GM13977 (cell line): ENCODE results near the gene SCYL2.
"Not testable (repeated sequence)": the region's sequence is repeated elsewhere in the genome, so short reads cannot be mapped to it uniquely, and the experiment has no call there.

Experiments
- DNase-seq: peaks from one replicate; pipeline ENCODE4 v3.0.0; 2012; ENCODE audit warnings: low spot score
- CTCF ChIP-seq: IDR thresholded peaks from 2 replicates; pipeline ENCODE4 v1.5.1; 2012; ENCODE audit warnings: mild to moderate bottlenecking, control low read depth; ENCODE audit not compliant: insufficient read depth; ENCODE audit errors: extremely low read depth, missing control alignments
- in situ Hi-C: fragments of 300-500 bp; cut with MboI; formaldehyde crosslinking; loops from one replicate; pipeline ENCODE4 v1.12.0; 2022; ENCODE audit warnings: low sequenced_read_pairs, low pct_unique_long_range_greater_than_20kb, mixed read lengths, inconsistent platforms; ENCODE audit not compliant: unreplicated experiment

SCYL2 gene

GRCh38 chr12:100273782-100274181 lies 6.8 kb downstream of the SCYL2 start:
- TF ChIP-seq CTCF = no peak
- DNase-seq = no peak
- in situ Hi-C loops = no loop called here

GRCh38 chr12:100274291-100274690 lies 7.3 kb downstream of the SCYL2 start:
- in situ Hi-C loops = no loop called here
- TF ChIP-seq CTCF = no peak
- DNase-seq = no peak

DNA sequence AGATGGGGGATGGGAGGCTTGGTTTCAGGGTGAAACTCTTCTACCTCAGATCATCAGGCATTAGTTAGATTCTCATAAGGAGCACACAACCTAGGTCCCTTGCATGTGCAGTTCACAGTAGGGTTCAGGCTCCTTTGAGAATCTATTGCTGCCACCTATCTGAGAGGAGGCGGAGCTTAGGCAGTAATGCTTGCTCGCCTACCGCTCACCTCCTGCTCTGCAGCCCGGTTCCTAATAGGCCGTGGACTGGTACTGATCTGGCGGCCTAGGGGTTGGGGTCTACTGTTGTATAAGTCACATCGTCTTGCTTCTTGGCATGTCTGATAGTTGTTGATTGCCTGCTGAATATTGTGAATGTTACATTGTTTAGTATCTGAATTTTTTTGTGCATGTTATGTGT lies 12.2 kb downstream of the SCYL2 start:
- in situ Hi-C loops = no loop called here

GRCh38 chr12:100279607-100280244 lies 12.7 kb downstream of the SCYL2 start:
- in situ Hi-C loops = no loop called here
- DNase-seq = no peak
- TF ChIP-seq CTCF = no peak

More for the DNA sequence above, 12.2 kb downstream of the SCYL2 start:
- TF ChIP-seq CTCF = no peak
- no peak for DNase-seq

DNA sequence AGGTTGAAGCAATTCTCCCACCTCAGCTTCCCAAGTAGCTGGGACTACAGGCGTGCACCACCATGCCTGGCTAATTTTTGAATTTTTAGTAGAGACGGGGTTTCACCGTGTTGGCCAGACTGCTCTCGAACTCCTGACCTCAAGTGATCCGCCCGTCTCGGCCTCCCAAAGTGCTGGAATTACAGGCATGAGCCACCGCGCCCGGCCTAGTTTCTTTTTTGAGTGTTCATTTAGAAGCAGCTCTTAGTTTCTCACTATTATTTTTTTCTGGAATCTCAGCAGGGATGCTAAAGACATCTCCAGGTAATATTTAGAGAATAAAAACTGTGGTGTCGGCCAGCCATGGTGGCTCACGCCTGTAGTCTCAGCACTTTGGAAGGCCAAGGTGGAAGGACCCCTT lies 17.6 kb downstream of the SCYL2 start:
- DNase-seq, in situ Hi-C loops: not testable (repeated sequence)

DNA sequence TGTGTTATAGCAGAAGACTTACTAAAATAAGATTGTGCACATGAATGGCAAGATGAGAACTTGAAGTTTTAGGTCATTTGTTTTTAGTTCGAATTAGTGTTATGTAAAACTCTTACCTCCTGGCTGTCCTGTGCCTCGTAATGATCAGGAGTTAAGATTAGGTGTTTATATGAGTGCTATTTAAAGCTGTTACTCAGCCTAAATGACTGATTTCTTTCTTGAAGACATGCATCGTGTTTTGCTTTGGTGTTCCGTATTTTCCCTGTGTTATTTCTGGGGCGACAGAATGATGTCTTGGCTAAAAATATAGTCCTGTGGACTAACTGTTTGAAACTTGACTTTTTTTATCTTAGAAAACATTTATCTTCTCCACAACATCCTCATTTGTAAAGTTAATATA lies 22.1 kb downstream of the SCYL2 start:
- no peak for TF ChIP-seq CTCF
- in situ Hi-C loops = no loop called here
- no peak for DNase-seq

- no peak for DNase-seq
- no peak for TF ChIP-seq CTCF
- in situ Hi-C loops = no loop called here
Observed at GRCh38 chr12:100290016-100290415, 23.0 kb downstream of the SCYL2 start.
